Measurements from ENCODE around the gene ULK2.

ULK2 gene

GRCh38 chr17:19747159-19747719, 120.5 kb downstream of the ULK2 start:
- Histone ChIP-seq H3K36me3 (ENCODE audit: insufficient read depth, low read length) (no peaks in the 10 kb centered on the region), H3K4me3 (ENCODE audit: low read depth, low read length, poor library complexity, severe bottlenecking) (no peak overlapping the region), H3F3A (ENCODE audit: insufficient read depth, low read length) (no peaks in the 10 kb centered on the region), H3K9ac (ENCODE audit: low read length) (no peak overlapping the region), H3K79me2 (ENCODE audit: insufficient read depth, low read length) (no peaks in the 10 kb centered on the region), H3K27me3 (ENCODE audit: insufficient read depth, low read length) (no peaks in the 10 kb centered on the region), H3K27ac (ENCODE audit: low read depth, low read length, poor library complexity, severe bottlenecking) (no peak overlapping the region), H3K4me2 (ENCODE audit: low read length) (no peak overlapping the region), H3K9me3 (ENCODE audit: low read length) (no peaks in the 10 kb centered on the region), H2AFZ (ENCODE audit: low read length) (no peak overlapping the region), H3K4me1 (ENCODE audit: insufficient read depth, low read length, severe bottlenecking) (no peaks in the 10 kb centered on the region), H3K9me2 (ENCODE audit: low read depth, low read length) (no peaks in the 10 kb centered on the region), H4K20me1 (ENCODE audit: insufficient read depth, low read length) (no peaks in the 10 kb centered on the region)
- no peak for TF ChIP-seq EZH2 (IDR thresholded peaks at IDR 0.05; ENCODE audit: borderline replicate concordance, low read length)
- TF ChIP-seq, protein P1, sequence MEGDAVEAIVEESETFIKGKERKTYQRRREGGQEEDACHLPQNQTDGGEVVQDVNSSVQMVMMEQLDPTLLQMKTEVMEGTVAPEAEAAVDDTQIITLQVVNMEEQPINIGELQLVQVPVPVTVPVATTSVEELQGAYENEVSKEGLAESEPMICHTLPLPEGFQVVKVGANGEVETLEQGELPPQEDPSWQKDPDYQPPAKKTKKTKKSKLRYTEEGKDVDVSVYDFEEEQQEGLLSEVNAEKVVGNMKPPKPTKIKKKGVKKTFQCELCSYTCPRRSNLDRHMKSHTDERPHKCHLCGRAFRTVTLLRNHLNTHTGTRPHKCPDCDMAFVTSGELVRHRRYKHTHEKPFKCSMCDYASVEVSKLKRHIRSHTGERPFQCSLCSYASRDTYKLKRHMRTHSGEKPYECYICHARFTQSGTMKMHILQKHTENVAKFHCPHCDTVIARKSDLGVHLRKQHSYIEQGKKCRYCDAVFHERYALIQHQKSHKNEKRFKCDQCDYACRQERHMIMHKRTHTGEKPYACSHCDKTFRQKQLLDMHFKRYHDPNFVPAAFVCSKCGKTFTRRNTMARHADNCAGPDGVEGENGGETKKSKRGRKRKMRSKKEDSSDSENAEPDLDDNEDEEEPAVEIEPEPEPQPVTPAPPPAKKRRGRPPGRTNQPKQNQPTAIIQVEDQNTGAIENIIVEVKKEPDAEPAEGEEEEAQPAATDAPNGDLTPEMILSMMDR (IDR thresholded peaks at IDR 0.05; ENCODE audit: low read length): no peak

- Histone ChIP-seq H3K4me1 (ENCODE audit: insufficient read depth, low read length, severe bottlenecking) (no peaks in the 10 kb centered on the region), H3K27me3 (ENCODE audit: insufficient read depth, low read length) (no peaks in the 10 kb centered on the region)
Measured at GRCh38 chr17:19746517-19746916, 121.2 kb downstream of the ULK2 start.

DNA sequence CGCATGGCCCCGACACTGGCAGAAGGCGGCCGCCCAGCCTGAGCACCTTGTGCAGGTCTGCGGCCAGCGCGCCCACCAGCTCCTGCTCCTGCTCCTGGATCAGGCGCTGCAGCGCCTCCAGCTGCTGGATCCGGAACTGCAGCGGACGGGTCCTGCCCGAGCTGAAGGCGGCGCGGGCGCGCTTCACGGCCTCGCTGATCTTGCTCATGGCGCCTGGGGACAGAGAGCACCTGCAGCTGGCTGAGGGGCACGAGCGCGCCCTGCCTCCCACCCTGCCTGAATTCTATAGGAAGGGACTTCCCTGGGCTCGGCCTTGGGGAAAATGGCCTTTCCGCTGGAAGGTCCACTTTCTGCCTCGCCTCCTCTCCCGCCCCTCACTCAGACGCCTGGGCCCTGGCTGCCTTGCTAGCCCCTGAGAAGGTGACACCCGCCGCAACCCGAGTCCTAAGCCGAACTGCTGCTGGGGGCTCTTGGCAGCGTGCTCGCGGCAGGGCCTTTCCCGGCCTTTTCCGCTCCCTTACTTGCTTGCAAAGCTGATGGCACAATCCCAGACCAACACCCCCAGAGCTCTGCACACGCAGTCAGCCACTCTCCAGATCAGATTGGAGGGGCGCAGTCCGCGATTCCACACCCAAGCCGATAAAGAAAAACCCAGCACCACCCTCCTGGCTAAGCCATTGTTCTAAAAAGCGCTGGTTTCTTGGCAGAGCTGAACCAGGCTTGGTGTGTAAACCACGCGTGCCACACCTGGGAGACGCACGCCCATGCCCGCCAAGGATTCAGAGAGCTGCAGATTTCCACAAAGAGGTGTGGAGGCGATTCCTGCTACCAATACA, 122.6 kb downstream of the ULK2 start:
- TF ChIP-seq, protein P1 (IDR thresholded peaks at IDR 0.05; ENCODE audit: low read length): peak; percentile 40
- no peak for TF ChIP-seq EZH2 (IDR thresholded peaks at IDR 0.05; ENCODE audit: borderline replicate concordance, low read length)
- no peaks in the 10 kb centered on the region for H3K4me1 ChIP-seq (ENCODE audit: insufficient read depth, low read length, severe bottlenecking)
- H3F3A ChIP-seq (ENCODE audit: insufficient read depth, low read length): no peaks in the 10 kb centered on the region
- H2AFZ ChIP-seq (ENCODE audit: low read length): no peak overlapping the region
- no peak overlapping the region for H3K9ac ChIP-seq (ENCODE audit: low read length)
- no peaks in the 10 kb centered on the region for H3K9me3 ChIP-seq (ENCODE audit: low read length)
- no peaks in the 10 kb centered on the region for H3K79me2 ChIP-seq (ENCODE audit: insufficient read depth, low read length)
- H3K36me3 ChIP-seq (ENCODE audit: insufficient read depth, low read length): no peaks in the 10 kb centered on the region
- H3K4me2 ChIP-seq (ENCODE audit: low read length): no peak overlapping the region
- no peak overlapping the region for H3K27ac ChIP-seq (ENCODE audit: low read depth, low read length, poor library complexity, severe bottlenecking)
- no peak overlapping the region for H3K4me3 ChIP-seq (ENCODE audit: low read depth, low read length, poor library complexity, severe bottlenecking)
- no peaks in the 10 kb centered on the region for H3K9me2 ChIP-seq (ENCODE audit: low read depth, low read length)
- H4K20me1 ChIP-seq (ENCODE audit: insufficient read depth, low read length): no peaks in the 10 kb centered on the region
- H3K27me3 ChIP-seq (ENCODE audit: insufficient read depth, low read length): no peaks in the 10 kb centered on the region

More at GRCh38 chr17:19746517-19746916, 121.2 kb downstream of the ULK2 start:
- Histone ChIP-seq H2AFZ (ENCODE audit: low read length) (no peak overlapping the region), H4K20me1 (ENCODE audit: insufficient read depth, low read length) (no peaks in the 10 kb centered on the region), H3K9me3 (ENCODE audit: low read length) (no peaks in the 10 kb centered on the region), H3K9ac (ENCODE audit: low read length) (no peak overlapping the region), H3K4me3 (ENCODE audit: low read depth, low read length, poor library complexity, severe bottlenecking) (no peak overlapping the region), H3K27ac (ENCODE audit: low read depth, low read length, poor library complexity, severe bottlenecking) (no peak overlapping the region), H3K79me2 (ENCODE audit: insufficient read depth, low read length) (no peaks in the 10 kb centered on the region), H3K4me2 (ENCODE audit: low read length) (no peak overlapping the region), H3K36me3 (ENCODE audit: insufficient read depth, low read length) (no peaks in the 10 kb centered on the region), H3K9me2 (ENCODE audit: low read depth, low read length) (no peaks in the 10 kb centered on the region), H3F3A (ENCODE audit: insufficient read depth, low read length) (no peaks in the 10 kb centered on the region)
- TF ChIP-seq, protein P1 (IDR thresholded peaks at IDR 0.05; ENCODE audit: low read length): no peak
- no peak for TF ChIP-seq EZH2 (IDR thresholded peaks at IDR 0.05; ENCODE audit: borderline replicate concordance, low read length)

Data from OCI-LY1 (cell line).